Tibial nerve (tissue), 4 donors: ENCODE results near the gene SLC7A1. TPM values are rescaled to one million over a fixed set of nuclear protein-coding genes. Genes with fewer than 3 reads are reported as not detected.

Experiments used
- DNase-seq, 2 donors: peaks; one replicate each; pipeline ENCODE4 v3.0.0-alpha.2; 2019; ENCODE audit warnings: low spot score in 2 of 2
- H3K27ac ChIP-seq, 4 donors: fragments of 200-600 bp; sonication (generic) in 3 of 4; one replicate each; pipeline ENCODE4 v1.5.1; 2017 to 2019; ENCODE audit warnings: mild to moderate bottlenecking in 1 of 4
- H3K27me3 ChIP-seq, 2 donors: fragments of 200-600 bp; sonication (generic) in 1 of 2; one replicate each; pipeline versions ENCODE4 v1.5.1 to v1.6.0; 2017 to 2019
- H3K36me3 ChIP-seq, 3 donors: fragments of 200-600 bp; sonication (generic); one replicate each; pipeline ENCODE4 v1.5.1; 2018 to 2019
- H3K4me1 ChIP-seq, 4 donors: fragments of 200-600 bp; sonication (generic) in 3 of 4; one replicate each; pipeline ENCODE4 v1.5.1; 2017 to 2019
- H3K4me3 ChIP-seq, 4 donors: fragments of 200-600 bp; sonication (generic) in 3 of 4; one replicate each; pipeline ENCODE4 v1.5.1; 2017 to 2019; ENCODE audit warnings: mild to moderate bottlenecking in 1 of 4, moderate library complexity in 1 of 4
- H3K9me3 ChIP-seq, 4 donors: fragments of 200-600 bp; sonication (generic) in 3 of 4; one replicate each; pipeline ENCODE4 v1.5.1; 2017 to 2019
- CTCF ChIP-seq, 5 experiments: fragments of 200-600 bp in 3 of 5; fragments of 450-650 bp in 2 of 5; sonication (generic) in 3 of 5; IDR thresholded peaks; one replicate each; pipeline ENCODE4 v1.5.1; 2016 to 2019; ENCODE audit warnings: antibody characterized with exemption in 5 of 5, mild to moderate bottlenecking in 3 of 5, moderate library complexity in 2 of 5
- EP300 ChIP-seq, 2 donors: sonication (generic); formaldehyde crosslinking; IDR thresholded peaks; one replicate each; pipeline ENCODE4 v1.6.1; 2017; ENCODE audit warnings: antibody characterized with exemption in 2 of 2, mild to moderate bottlenecking in 1 of 2
- POLR2A ChIP-seq, 2 donors: fragments of 450-650 bp; IDR thresholded peaks; one replicate each; pipeline ENCODE4 v1.6.1; 2017; ENCODE audit warnings: antibody characterized with exemption in 2 of 2, mild to moderate bottlenecking in 2 of 2, moderate library complexity in 2 of 2
- WGBS, 2 donors: methylation state at CpG; one replicate each; pipeline ENCODE4 v1.1.5; 2018; 5-methylcytosine and 5-hydroxymethylcytosine counted together
- total RNA-seq, 4 donors: library from RNA; depleted of rRNA; stranded (reverse); fragments of >200 nt; gene quantifications; one replicate each; pipeline ENCODE4 v1.1.0, GENCODE V29; 2016

Gene SLC7A1
- total RNA-seq, 4 donors from 2014 or later: 9.2 to 46.5 (median 24.7) TPM

- Histone ChIP-seq H3K27me3 (no peaks in the 10 kb centered on the region), H3K9me3 (no peaks in the 10 kb centered on the region), H3K4me1 (no peaks in the 10 kb centered on the region), H3K27ac (no peak overlapping the region), H3K36me3 (no peaks in the 10 kb centered on the region), H3K4me3 (no peak overlapping the region)
- 70 to 78% methylated on average over 5 of the region's 5 CpGs for WGBS, 2 donors
- DNase-seq: no peak
- TF ChIP-seq POLR2A (IDR thresholded peaks at IDR 0.05) (no peak), CTCF (IDR thresholded peaks at IDR 0.05) (no peak), EP300 (IDR thresholded peaks at IDR 0.05) (no peak)
Measured at GRCh38 chr13:29481603-29482002, 113.9 kb downstream of the SLC7A1 start.

- no peak for DNase-seq
- H3K27me3 ChIP-seq: no peaks in the 10 kb centered on the region
- H3K4me1 ChIP-seq: no peaks in the 10 kb centered on the region
- H3K4me3 ChIP-seq: no peak overlapping the region
- TF ChIP-seq CTCF (IDR thresholded peaks at IDR 0.05): no peak
- no peak for TF ChIP-seq POLR2A (IDR thresholded peaks at IDR 0.05)
- no peak for TF ChIP-seq EP300 (IDR thresholded peaks at IDR 0.05)
- no peak overlapping the region for H3K27ac ChIP-seq
- H3K36me3 ChIP-seq: no peaks in the 10 kb centered on the region
- H3K9me3 ChIP-seq: no peaks in the 10 kb centered on the region
- 86 to 87% methylated on average over 11 of the region's 11 CpGs for WGBS, 2 donors
Measured at GRCh38 chr13:29480893-29481525, 114.5 kb downstream of the SLC7A1 start.

- Histone ChIP-seq H3K9me3 (no peaks in the 10 kb centered on the region), H3K36me3 (no peaks in the 10 kb centered on the region), H3K4me3 (no peak overlapping the region), H3K27ac (no peak overlapping the region), H3K4me1 (no peaks in the 10 kb centered on the region), H3K27me3 (no peaks in the 10 kb centered on the region)
- 74 to 86% methylated on average over 25 of the region's 25 CpGs for WGBS, 2 donors
- DNase-seq: no peak
- TF ChIP-seq POLR2A (IDR thresholded peaks at IDR 0.05) (no peak), CTCF (IDR thresholded peaks at IDR 0.05) (no peak), EP300 (IDR thresholded peaks at IDR 0.05) (no peak)
Measured at GRCh38 chr13:29479716-29480492, 115.6 kb downstream of the SLC7A1 start.

- TF ChIP-seq POLR2A (IDR thresholded peaks at IDR 0.05) (no peak), CTCF (IDR thresholded peaks at IDR 0.05) (no peak), EP300 (IDR thresholded peaks at IDR 0.05) (no peak)
- Histone ChIP-seq H3K27ac (no peak overlapping the region), H3K9me3 (no peaks in the 10 kb centered on the region), H3K27me3 (no peaks in the 10 kb centered on the region), H3K4me3 (no peak overlapping the region), H3K4me1 (no peaks in the 10 kb centered on the region), H3K36me3 (no peaks in the 10 kb centered on the region)
- DNase-seq: no peak
- WGBS, 2 donors: 88 to 89% methylated on average over 3 of the region's 3 CpGs
Measured at GRCh38 chr13:29476046-29476445, 119.4 kb downstream of the SLC7A1 start.

- Histone ChIP-seq H3K27me3 (no peaks in the 10 kb centered on the region), H3K4me1 (no peaks in the 10 kb centered on the region), H3K27ac (no peak overlapping the region), H3K9me3 (no peaks in the 10 kb centered on the region), H3K36me3 (no peaks in the 10 kb centered on the region), H3K4me3 (no peak overlapping the region)
- WGBS, 2 donors: 66 to 73% methylated on average over 3 of the region's 3 CpGs
- DNase-seq: no peak
- no peak for TF ChIP-seq POLR2A (IDR thresholded peaks at IDR 0.05)
- no peak for TF ChIP-seq CTCF (IDR thresholded peaks at IDR 0.05)
- no peak for TF ChIP-seq EP300 (IDR thresholded peaks at IDR 0.05)
Measured at GRCh38 chr13:29474991-29475390, 120.5 kb downstream of the SLC7A1 start.
